Measurements from ENCODE around the gene HSDL1. TPM values are rescaled to one million over a fixed set of nuclear protein-coding genes. Genes with fewer than 3 reads are reported as not detected.

HSDL1 gene
- total RNA-seq, 3 donors from 2014 or later: 7.2 to 21.3 (median 11.0) TPM

- H3K36me3 ChIP-seq (ENCODE audit: low read depth): no peaks in the 10 kb centered on the region
- no peak overlapping the region for H3K4me3 ChIP-seq
- peaks cover 11% of the 10 kb centered on the region for H3K4me1 ChIP-seq (ENCODE audit: low read depth)
- ATAC-seq (peak; percentile 71), DNase-seq (peak in 1 of 3 donors; percentile 57)
- no peaks in the 10 kb centered on the region for H3K9me3 ChIP-seq
- intact Hi-C loops (cut with DNase I, micrococcal nuclease): no loop called here
- TF ChIP-seq CTCF (IDR thresholded peaks at IDR 0.05): no peak
Observed at GRCh38 chr16:84103678-84104077, 41.3 kb downstream of the HSDL1 start.

- ATAC-seq (no peak), DNase-seq (no peak)
- Histone ChIP-seq H3K4me1 (ENCODE audit: low read depth) (peaks cover 28% of the 10 kb centered on the region), H3K4me3 (no peak overlapping the region), H3K9me3 (no peaks in the 10 kb centered on the region), H3K36me3 (ENCODE audit: low read depth) (no peaks in the 10 kb centered on the region)
- intact Hi-C loops (cut with DNase I, micrococcal nuclease): no loop called here
- TF ChIP-seq CTCF (IDR thresholded peaks at IDR 0.05): no peak
Observed at GRCh38 chr16:84098939-84099338, 46.0 kb downstream of the HSDL1 start.

- no peak for TF ChIP-seq CTCF (IDR thresholded peaks at IDR 0.05)
- Histone ChIP-seq H3K4me3 (no peak overlapping the region), H3K9me3 (no peaks in the 10 kb centered on the region), H3K4me1 (ENCODE audit: low read depth) (peaks cover 30% of the 10 kb centered on the region), H3K36me3 (ENCODE audit: low read depth) (peaks cover 4% of the 10 kb centered on the region)
- DNase-seq (peak in 1 of 3 donors; percentile 53), ATAC-seq (peak; percentile 90)
- intact Hi-C loops (cut with DNase I, micrococcal nuclease): no loop called here
Observed at GRCh38 chr16:84096447-84097005, 48.5 kb downstream of the HSDL1 start.

- no peaks in the 10 kb centered on the region for H3K9me3 ChIP-seq
- intact Hi-C loops (cut with DNase I, micrococcal nuclease): no loop called here
- DNase-seq (peak in 1 of 3 donors; percentile 49), ATAC-seq (peak; percentile 27)
- H3K4me1 ChIP-seq (ENCODE audit: low read depth): peaks cover 30% of the 10 kb centered on the region
- H3K36me3 ChIP-seq (ENCODE audit: low read depth): peaks cover 11% of the 10 kb centered on the region
- no peak overlapping the region for H3K4me3 ChIP-seq
- TF ChIP-seq CTCF (IDR thresholded peaks at IDR 0.05): no peak
Observed at GRCh38 chr16:84095466-84095865, 49.5 kb downstream of the HSDL1 start.

- H3K36me3 ChIP-seq (ENCODE audit: low read depth): peaks cover 15% of the 10 kb centered on the region
- H3K4me1 ChIP-seq (ENCODE audit: low read depth): peaks cover 26% of the 10 kb centered on the region
- ATAC-seq (no peak), DNase-seq (no peak)
- intact Hi-C loops (cut with DNase I, micrococcal nuclease): no loop called here
- H3K9me3 ChIP-seq: no peaks in the 10 kb centered on the region
- no peak overlapping the region for H3K4me3 ChIP-seq
- TF ChIP-seq CTCF (IDR thresholded peaks at IDR 0.05): no peak
Observed at GRCh38 chr16:84093879-84094270, 51.1 kb downstream of the HSDL1 start.
